Activated naive CD8-positive, alpha-beta T cell treated with anti-CD3 and anti-CD28 coated beads for 36 hours (primary cell): ENCODE measurements around the gene DLGAP3. TPM values are rescaled to one million over a fixed set of nuclear protein-coding genes. Genes with fewer than 3 reads are reported as not detected.

ENCODE experiments used
- DNase-seq: peaks from one replicate; pipeline ENCODE4 v3.0.0; 2021
- H3K27ac Mint-ChIP-seq: one replicate; pipeline ENCODE4 v1.8.0; 2022; ENCODE audit warnings: mild to moderate bottlenecking, moderate library complexity, mixed read lengths
- H3K27me3 Mint-ChIP-seq: one replicate; pipeline ENCODE4 v1.8.0; 2022; ENCODE audit warnings: mild to moderate bottlenecking, mixed read lengths
- H3K36me3 Mint-ChIP-seq: one replicate; pipeline ENCODE4 v1.8.0; 2021; ENCODE audit warnings: mild to moderate bottlenecking, mixed read lengths
- H3K4me1 Mint-ChIP-seq: one replicate; pipeline ENCODE4 v1.8.0; 2021; ENCODE audit warnings: mixed read lengths
- H3K4me3 Mint-ChIP-seq: one replicate; pipeline ENCODE4 v1.8.0; 2022; ENCODE audit warnings: mild to moderate bottlenecking, moderate library complexity, mixed read lengths
- H3K9me3 Mint-ChIP-seq: one replicate; pipeline ENCODE4 v1.8.0; 2022; ENCODE audit warnings: mixed read lengths
- total RNA-seq, 2 experiments: library from RNA; stranded (reverse); gene quantifications; one replicate each; pipeline ENCODE4 v1.2.3, GENCODE V29; 2021

DLGAP3 gene
- total RNA-seq, 2 experiments from 2014 or later: 0.74 to 0.91 TPM

DNA sequence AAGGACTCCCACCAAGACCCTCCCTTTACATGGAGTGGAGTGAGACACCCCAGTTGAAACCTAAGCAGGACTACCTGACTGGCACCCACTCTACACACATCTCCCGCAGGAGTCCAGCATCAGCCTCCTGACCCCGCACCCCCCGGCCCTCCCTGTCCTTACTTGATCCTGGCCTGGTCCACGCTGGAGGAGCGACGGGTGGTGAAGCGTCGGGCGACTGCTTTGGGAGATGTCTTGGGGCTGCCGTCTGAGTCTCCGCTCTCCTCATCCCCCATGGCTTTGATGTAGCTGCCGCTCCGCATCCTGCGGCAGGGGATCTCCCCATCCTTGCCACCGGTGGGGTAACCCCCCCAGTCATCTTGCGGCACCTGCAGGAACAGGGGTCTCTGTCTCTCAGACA lies 29.5 kb downstream of the DLGAP3 start:
- Mint-ChIP-seq H3K27ac (no peak overlapping the region), H3K4me3 (no peak overlapping the region), H3K9me3 (no peaks in the 10 kb centered on the region), H3K36me3 (no peaks in the 10 kb centered on the region), H3K4me1 (no peaks in the 10 kb centered on the region), H3K27me3 (peaks cover 8% of the 10 kb centered on the region)
- DNase-seq: no peak

DNA sequence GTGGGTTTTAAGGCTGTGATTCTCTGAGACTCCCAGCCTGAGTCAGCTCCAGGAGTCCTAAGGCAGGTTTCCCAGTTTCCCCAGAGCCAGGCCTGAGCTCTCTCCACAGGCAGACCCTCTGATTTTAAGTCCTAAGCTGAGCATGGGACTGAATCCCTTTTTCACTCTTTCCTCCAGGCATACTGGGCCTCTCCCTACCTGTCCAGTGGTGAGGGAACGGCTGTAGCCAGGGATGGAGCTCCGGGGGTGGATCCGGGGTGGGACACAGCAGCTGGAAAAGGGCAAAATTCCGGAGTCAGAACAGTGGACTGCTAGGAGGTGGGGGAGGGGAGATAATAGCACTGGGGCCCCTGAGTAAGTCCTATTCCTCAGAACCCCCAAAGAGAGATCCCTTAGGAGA lies 30.0 kb downstream of the DLGAP3 start:
- DNase-seq: no peak
- no peak overlapping the region for H3K4me3 Mint-ChIP-seq
- H3K27me3 Mint-ChIP-seq: peaks cover 8% of the 10 kb centered on the region
- no peaks in the 10 kb centered on the region for H3K9me3 Mint-ChIP-seq
- H3K4me1 Mint-ChIP-seq: no peaks in the 10 kb centered on the region
- no peak overlapping the region for H3K27ac Mint-ChIP-seq
- no peaks in the 10 kb centered on the region for H3K36me3 Mint-ChIP-seq

DNA sequence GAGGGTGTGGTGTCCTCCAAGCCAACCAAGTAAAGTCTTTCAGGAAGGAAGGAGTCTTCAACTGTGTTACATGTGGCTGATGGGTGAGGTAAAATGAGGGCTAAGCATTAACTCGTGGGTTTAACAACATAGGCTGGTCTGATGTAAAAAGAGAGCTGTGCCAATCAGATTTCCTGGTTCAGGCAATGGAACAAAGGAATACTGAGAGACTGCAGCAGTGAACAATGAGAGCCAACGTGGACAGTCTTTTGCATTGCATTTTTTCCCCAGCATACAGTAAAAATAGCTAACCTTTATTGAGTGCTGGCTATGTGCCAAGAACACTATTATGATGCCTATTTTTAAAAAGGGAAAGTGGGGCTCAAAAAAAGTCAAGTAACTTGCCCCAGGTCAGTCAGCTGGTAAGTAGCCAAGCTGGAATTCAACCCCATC lies 31.1 kb downstream of the DLGAP3 start:
- H3K27me3 Mint-ChIP-seq: peaks cover 8% of the 10 kb centered on the region

DNA sequence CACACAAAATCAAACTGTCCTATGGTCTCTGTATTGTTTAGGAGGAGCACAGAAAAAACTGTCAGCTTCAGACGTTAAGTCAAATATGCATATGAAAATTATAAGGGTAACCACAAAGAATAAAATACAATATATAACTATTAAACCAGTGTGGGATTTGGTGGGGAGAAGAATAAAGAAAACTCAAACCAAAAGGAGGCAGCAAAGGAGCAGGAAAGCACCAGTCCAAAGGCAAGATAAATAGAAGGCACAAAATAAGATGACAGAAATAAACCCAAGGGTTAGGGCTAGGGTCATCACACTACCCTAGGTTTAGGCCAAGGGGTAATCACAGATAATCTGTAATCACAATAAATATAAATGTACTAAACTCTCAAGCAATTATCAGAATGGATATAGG lies 32.8 kb downstream of the DLGAP3 start:
- H3K27ac Mint-ChIP-seq: no peak overlapping the region
- DNase-seq: no peak
- H3K36me3 Mint-ChIP-seq: peaks cover 4% of the 10 kb centered on the region
- peaks cover 8% of the 10 kb centered on the region for H3K27me3 Mint-ChIP-seq
- peaks cover 10% of the 10 kb centered on the region for H3K9me3 Mint-ChIP-seq
- H3K4me1 Mint-ChIP-seq: no peaks in the 10 kb centered on the region
- no peak overlapping the region for H3K4me3 Mint-ChIP-seq

More for the DNA sequence above, 31.1 kb downstream of the DLGAP3 start:
- Mint-ChIP-seq H3K36me3 (no peaks in the 10 kb centered on the region), H3K9me3 (peaks cover under 1% of the 10 kb centered on the region), H3K4me1 (no peaks in the 10 kb centered on the region), H3K4me3 (no peak overlapping the region), H3K27ac (no peak overlapping the region)
- DNase-seq: no peak

DNA sequence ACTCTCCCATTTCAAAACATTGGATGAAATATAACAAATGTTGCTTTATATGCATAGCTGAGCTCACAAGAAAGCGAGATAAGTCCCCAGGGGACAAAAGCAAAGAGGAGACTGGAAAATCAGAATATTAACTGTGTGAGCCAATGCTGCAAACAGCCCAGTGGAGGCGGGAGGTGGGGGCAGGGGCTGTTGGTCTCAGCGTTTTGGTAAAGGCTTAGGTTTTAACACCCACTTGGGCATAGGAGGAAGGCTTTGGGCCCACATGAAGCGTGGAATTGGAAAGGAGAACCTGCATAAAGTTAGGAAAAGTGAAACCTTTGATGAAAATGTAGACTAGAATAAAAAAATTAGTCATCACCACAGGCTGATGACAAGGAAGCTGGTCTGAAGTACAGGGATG lies 39.7 kb downstream of the DLGAP3 start:
- Mint-ChIP-seq H3K9me3 (peaks cover 11% of the 10 kb centered on the region), H3K4me1 (peaks cover 3% of the 10 kb centered on the region), H3K27me3 (peaks cover 36% of the 10 kb centered on the region), H3K36me3 (peaks cover 4% of the 10 kb centered on the region), H3K27ac (no peak overlapping the region), H3K4me3 (no peak overlapping the region)
- DNase-seq: no peak

DNA sequence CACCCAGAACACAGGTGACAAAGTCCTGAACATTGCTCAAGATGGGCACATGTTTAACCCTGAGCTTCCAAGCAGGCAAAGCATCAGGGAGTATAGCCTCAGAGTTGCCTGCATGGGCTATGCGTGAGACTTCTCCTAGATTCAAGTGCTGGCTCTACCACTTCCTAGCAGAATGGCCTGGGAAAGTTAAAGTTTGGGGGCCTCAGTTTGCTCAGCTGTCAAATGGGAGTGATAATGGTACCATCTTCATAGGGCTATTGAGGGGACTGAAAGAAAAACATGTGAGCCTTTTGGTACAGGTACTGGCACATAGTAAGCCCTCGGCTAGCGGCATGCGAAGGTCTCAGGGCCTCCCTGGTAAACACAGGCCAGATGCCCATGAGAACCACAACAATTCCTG lies 41.9 kb downstream of the DLGAP3 start:
- DNase-seq: no peak
- peaks cover 7% of the 10 kb centered on the region for H3K9me3 Mint-ChIP-seq
- peaks cover 46% of the 10 kb centered on the region for H3K27me3 Mint-ChIP-seq
- no peak overlapping the region for H3K27ac Mint-ChIP-seq
- H3K4me3 Mint-ChIP-seq: no peak overlapping the region
- H3K4me1 Mint-ChIP-seq: peaks cover 3% of the 10 kb centered on the region
- peaks cover 3% of the 10 kb centered on the region for H3K36me3 Mint-ChIP-seq

DNA sequence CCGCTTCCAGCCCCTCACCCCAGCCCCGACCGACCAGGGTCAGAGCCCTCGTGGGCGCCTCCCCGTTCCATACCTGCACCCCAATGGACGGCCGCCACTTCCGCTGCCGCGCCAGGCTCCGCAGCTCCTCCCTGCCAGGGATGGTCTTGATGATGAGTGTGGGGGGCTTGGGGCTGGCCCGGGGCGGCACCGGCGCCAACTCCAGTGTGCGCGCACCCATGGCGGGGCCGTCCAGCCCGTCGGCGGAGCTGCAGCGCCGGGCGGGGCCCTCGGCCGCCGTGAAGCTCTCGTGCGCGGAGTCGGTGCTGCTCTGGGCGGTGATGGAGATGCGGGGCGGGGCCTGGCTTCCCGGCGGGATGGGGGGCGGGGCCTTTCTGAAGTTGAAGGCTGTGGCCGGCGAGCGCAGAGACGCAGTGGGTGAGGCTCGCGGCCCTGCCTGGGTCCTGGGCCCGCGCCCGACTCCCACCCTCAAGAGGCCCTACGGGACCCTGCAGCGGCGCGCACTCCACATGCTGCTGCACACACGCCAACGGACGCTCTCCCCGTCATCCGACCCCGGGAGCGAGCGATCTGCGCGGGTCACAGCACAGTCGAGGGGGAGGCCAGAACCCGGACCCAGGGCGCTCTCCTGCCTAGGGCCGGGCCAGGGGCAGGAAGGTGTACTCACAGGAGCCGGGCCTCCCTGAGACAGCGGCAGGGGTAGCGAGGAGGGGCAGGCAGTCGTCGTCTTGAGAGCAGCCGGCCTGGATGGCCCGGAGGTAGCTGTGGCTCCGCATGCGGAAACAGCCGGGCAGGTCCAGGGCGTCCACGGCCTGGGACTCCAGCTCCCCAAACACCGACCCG lies 43.8 kb downstream of the DLGAP3 start:
- Mint-ChIP-seq H3K36me3 (no peaks in the 10 kb centered on the region), H3K4me3 (peak overlapping the region; percentile 59), H3K27ac (no peak overlapping the region), H3K9me3 (no peaks in the 10 kb centered on the region), H3K4me1 (peaks cover 3% of the 10 kb centered on the region), H3K27me3 (peaks cover 47% of the 10 kb centered on the region)
- peak; percentile 69 for DNase-seq

DNA sequence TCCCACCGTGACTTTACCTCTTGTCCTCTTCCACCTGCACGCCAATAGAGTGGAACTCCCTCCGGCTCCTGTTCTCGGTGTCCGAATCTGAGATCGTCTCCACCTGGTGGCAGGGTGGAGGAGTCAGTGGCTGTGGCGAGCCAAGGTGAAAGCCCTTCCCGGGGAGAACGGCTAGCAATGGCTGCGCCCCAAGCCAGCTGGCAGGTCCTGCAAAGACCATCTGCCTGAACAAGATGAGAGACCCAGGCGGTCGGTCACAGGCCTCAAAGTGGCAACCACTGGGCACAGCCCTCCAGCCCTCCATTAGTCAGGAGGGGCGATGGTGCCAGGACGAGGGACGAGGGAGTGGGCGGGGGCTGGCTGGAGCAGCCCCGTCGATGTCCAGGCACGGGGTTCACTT lies 44.5 kb downstream of the DLGAP3 start:
- Mint-ChIP-seq H3K4me3 (peak overlapping the region; percentile 69), H3K4me1 (peaks cover 3% of the 10 kb centered on the region), H3K27me3 (peaks cover 47% of the 10 kb centered on the region), H3K27ac (no peak overlapping the region), H3K36me3 (no peaks in the 10 kb centered on the region), H3K9me3 (no peaks in the 10 kb centered on the region)
- no peak for DNase-seq

DNA sequence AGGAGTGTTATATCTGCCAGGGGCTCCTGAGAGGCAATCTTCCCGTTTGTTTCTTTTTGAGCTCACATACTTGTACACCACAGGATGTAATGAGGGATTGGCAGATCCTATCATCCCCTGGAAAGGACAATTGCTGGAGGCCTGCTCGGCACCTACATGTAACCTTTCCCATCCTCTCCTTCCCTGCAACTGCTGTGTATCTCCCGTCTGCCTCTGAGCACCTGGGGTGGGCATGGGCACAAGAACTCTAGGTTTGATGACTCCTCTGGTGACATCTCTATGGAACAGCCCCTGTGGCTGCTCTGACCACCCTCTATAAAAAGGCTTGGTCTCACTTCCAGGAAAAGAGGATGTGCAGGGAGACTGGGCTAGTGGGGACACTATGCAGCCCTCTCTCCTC lies 44.9 kb downstream of the DLGAP3 start:
- Mint-ChIP-seq H3K27ac (no peak overlapping the region), H3K4me3 (no peak overlapping the region), H3K27me3 (peaks cover 45% of the 10 kb centered on the region), H3K9me3 (no peaks in the 10 kb centered on the region), H3K36me3 (no peaks in the 10 kb centered on the region), H3K4me1 (peaks cover 3% of the 10 kb centered on the region)
- DNase-seq: no peak

DNA sequence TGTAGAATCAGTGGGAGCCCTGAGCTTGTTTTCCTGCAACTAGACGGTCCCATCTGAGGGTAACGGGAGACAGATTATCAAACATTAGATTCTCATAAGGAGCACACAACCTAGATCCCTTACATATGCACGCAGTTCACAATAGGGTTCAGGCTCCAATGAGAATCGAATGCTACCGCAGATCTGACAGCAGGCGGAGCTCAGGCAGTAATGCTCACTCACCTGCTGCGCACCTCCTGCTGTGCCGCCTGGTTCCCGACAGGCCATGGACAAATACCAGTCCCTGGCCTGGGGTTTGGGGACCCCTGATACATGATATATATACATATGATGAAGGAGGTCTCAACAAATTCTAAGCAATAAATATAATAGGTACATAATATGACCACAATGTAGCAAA lies 50.2 kb downstream of the DLGAP3 start:
- no peak for DNase-seq
- H3K4me3 Mint-ChIP-seq: no peak overlapping the region
- peaks cover 25% of the 10 kb centered on the region for H3K27me3 Mint-ChIP-seq
- no peak overlapping the region for H3K27ac Mint-ChIP-seq
- no peaks in the 10 kb centered on the region for H3K4me1 Mint-ChIP-seq
- H3K36me3 Mint-ChIP-seq: no peaks in the 10 kb centered on the region
- H3K9me3 Mint-ChIP-seq: no peaks in the 10 kb centered on the region

DNA sequence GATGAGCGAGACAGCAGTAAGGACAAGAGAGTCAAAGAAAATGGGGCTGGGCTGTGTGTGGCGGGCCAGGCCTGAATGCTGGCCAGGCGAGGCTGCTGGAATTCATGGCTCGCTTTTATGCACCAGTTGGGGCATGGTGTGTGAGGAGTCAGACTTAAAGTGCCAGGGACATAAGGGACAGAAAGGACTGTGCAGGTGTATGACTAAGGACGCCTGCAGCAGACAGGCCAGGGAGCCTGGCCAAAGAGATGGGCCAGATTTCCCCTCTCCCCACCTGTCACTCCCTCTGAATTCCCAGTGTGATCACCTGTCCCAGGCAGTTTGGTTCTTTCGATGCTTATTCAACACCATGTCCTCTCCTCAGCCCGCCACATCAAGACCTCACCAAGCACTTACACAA lies 53.0 kb downstream of the DLGAP3 start:
- no peak overlapping the region for H3K27ac Mint-ChIP-seq
- no peak overlapping the region for H3K4me3 Mint-ChIP-seq
- H3K4me1 Mint-ChIP-seq: peaks cover 6% of the 10 kb centered on the region
- H3K36me3 Mint-ChIP-seq: no peaks in the 10 kb centered on the region
- peaks cover 34% of the 10 kb centered on the region for H3K27me3 Mint-ChIP-seq
- no peak for DNase-seq
- no peaks in the 10 kb centered on the region for H3K9me3 Mint-ChIP-seq

DNA sequence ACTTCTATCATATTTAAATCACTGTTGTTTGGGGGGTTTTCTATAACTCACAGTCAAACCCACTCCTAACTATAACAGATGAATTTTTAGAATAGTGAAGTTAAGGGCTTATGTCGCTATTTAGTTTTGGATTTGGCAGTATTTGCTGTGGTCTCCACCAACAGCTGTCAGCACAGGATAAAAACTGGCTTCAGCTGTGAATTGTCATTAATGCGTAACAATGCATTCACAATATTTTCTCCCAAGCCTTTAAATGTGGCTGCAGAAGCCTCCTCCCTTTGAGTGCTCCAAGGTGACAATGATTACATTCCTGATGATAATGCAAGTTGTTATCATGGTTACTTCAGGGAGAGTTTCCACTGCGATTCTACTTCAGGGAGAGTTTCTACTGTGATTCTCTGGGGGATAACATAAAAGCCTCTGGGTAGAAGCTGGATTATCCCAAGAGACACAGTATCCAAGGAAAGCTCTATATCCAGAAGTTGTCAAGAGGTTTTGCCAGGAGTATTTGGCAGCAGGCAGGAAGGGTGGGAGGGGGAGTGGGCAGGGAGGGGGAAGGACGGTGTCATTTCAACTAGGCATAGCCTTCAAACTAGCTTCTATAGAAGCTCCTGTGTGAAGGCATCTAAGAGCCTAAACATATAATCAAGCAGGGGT lies 55.0 kb downstream of the DLGAP3 start:
- Mint-ChIP-seq H3K27me3 (peaks cover 34% of the 10 kb centered on the region), H3K9me3 (no peaks in the 10 kb centered on the region), H3K27ac (no peak overlapping the region), H3K36me3 (no peaks in the 10 kb centered on the region), H3K4me3 (no peak overlapping the region), H3K4me1 (peaks cover 14% of the 10 kb centered on the region)
- no peak for DNase-seq

DNA sequence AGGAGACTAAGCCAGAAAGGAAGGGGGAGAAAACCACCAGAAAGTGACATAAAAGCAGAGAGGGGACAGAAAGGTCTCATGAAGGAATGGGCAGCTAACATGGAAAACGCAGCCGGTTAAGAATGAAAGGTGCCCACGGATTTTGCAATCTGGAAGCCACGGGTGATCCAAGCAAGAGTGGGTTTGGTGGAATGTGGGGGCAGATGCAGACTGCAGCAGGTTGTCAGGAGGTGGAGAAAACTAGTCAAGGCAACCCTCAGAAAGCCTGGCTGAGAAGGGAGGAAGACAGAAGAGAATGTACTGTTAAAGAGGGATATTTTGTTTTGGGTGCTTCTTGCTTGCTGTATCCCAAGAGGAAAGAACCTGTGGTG lies 57.3 kb downstream of the DLGAP3 start:
- Mint-ChIP-seq H3K27ac (no peak overlapping the region), H3K27me3 (peaks cover 28% of the 10 kb centered on the region)

DNA sequence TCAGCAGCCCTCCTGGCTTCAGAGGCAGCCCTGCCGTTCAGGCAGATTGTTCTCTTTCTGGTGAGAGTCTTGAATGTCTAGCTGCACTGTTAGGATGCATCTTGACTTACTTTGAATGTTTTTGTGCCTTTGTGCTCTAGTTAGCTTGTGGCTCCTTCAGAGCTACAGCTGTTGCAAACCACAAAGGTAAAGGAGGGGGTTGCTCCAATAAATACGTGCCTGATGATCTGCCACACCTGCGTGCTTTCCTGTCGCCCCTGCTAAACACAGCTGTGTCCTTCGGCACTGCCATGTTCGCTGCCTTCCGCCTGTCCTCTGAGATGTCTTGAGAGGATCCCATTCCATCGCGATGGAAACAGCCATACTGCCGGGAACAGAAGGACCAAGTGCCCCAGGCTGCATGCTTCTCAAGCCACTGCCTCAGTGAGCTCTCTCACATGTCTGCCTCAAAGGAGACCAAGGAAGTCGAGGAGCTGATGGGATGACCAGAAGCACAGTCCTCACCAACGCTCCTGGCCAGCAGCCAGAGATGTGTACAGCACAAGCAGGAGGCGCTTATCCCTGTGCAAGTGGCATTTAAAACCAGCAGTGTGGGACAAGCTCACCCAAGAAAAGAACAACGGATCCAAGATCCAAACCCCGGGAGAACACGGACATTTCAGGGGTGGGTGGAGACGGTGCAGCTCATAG lies 57.9 kb downstream of the DLGAP3 start:
- Mint-ChIP-seq H3K4me1 (peaks cover 14% of the 10 kb centered on the region), H3K9me3 (no peaks in the 10 kb centered on the region), H3K4me3 (no peak overlapping the region), H3K27ac (no peak overlapping the region), H3K36me3 (no peaks in the 10 kb centered on the region), H3K27me3 (peaks cover 26% of the 10 kb centered on the region)
- DNase-seq: no peak

More for the DNA sequence above, 57.3 kb downstream of the DLGAP3 start:
- Mint-ChIP-seq H3K9me3 (no peaks in the 10 kb centered on the region), H3K36me3 (no peaks in the 10 kb centered on the region), H3K4me3 (no peak overlapping the region), H3K4me1 (peaks cover 14% of the 10 kb centered on the region)
- no peak for DNase-seq

DNA sequence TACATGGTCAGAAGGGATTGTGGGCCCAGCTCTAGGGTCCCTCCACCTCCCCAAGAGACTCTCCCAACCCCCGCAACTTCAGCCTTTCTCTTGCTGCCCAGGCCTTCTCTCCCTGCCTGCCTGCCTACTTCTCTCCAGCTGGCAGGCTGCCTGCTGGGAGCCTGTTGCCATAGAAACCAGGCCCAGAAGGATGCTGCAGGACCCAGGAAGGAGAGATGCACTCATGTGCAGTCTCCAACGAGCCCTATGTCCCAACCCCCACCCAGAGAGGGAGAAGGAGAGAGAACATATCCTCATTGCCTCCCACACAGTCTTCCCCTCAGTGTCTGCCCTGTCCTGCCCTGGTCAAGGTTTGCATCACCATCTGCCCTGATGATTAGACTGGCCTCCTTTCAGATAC lies 59.1 kb downstream of the DLGAP3 start:
- no peak overlapping the region for H3K27ac Mint-ChIP-seq
- H3K36me3 Mint-ChIP-seq: no peaks in the 10 kb centered on the region
- H3K27me3 Mint-ChIP-seq: peaks cover 18% of the 10 kb centered on the region
- no peaks in the 10 kb centered on the region for H3K9me3 Mint-ChIP-seq
- H3K4me1 Mint-ChIP-seq: peaks cover 14% of the 10 kb centered on the region
- no peak overlapping the region for H3K4me3 Mint-ChIP-seq
- DNase-seq: no peak
